ENCODE data around the gene TPRA1.
"Not testable (repeated sequence)": the region's sequence is repeated elsewhere in the genome, so short reads cannot be mapped to it uniquely, and the experiment has no call there.

TPRA1 gene

DNA sequence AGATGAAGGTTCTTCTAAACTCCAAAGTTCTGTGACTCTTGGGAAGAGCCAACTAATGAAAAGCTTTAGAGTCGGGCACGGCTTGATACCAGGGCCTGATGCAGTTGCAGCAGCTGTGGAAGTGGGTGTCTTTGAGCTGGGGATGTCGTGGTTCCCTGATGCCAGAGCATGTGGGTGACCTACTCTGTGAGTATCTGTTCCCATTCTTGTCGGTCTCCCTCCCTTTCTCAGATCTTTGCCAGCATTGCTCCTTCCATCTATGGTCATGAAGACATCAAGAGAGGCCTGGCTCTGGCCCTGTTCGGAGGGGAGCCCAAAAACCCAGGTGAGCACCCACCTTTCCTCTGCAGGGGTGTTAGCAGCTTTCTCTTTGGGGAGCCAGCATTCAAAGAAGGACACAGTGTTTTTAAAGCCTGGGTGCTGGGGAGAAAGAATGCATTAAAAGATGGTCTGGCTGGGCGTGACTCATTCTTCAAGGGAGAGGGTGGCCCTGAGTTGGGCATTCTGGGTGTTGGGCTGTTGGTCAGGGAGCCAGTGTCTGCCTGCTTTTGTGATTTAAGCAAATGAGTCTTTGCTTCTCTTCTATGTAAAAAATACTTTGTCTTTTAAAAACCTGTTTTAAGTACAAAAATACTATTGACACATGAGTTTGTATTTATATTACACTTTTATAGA, 25.2 kb upstream of the TPRA1 start:
- no peak for DNase-seq

DNA sequence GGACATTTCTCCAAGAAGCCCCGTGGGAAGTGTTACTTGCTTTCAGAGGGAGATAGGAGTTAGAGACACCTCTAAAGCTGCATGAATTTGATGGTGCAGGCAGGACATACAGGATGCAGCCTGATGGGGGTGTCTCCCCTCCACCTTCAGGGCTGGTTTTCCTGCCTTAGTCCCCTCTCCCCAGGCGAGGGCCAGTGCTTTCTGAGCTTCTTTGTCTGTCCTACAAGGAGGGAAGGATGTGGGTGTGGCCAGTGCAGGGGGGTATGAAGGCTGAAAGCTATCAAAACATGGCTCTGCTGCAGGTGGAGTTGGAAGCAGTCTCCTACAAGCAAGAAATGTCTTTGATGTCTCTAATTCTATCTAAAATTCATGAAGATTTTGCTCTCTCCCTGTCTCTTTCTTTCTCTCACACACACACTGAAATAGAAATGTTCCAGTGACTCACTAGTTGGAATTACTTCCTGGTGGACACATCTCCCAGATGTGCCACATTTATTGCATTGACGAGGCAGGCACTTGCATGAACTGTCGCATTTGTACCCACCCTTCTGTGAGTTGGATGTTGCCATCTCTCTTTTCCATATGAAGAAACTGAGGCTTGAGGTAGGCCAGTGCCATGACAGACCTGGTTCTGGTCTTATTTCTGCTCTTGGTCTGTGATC, 24.5 kb upstream of the TPRA1 start:
- no peak for DNase-seq

DNA sequence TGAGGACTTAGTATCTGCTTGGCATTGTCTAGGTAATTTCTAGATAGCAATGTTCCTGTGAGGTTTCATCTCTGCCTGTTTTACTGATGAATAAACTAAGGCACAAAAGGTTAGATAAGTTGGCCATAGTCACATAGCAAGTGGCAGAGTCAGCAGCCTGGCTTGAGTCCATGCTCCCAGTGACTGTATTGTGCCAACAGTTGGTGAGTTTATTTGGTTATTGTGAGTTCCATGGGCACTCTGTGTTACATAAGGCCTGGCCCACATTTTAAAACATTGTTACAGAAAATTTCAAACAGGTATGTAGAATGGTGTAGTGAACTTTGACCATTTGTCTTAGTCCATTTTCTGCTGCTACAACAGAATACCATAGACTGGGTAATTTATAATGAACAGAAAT, 22.9 kb upstream of the TPRA1 start:
- no peak for DNase-seq

DNA sequence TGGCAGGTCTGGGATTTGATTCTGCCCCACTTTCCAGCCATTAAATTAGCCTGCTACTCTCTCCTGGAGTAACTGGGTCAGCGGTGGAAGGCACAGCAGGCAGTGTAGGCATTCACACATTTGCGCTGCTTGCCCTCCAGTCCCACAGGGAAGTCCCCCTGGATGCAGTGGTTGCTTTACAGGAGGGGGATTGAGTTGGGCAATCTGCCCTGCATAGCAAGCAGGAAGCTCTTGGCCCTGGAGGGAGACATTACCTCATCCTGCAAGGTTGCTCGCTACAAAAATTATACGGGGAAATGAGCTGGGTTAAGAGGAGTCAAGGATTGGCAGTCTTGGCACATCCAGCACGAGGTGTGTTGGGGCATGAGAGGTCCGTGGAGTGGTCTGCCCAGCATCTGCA, 22.4 kb upstream of the TPRA1 start:
- DNase-seq: no peak

DNA sequence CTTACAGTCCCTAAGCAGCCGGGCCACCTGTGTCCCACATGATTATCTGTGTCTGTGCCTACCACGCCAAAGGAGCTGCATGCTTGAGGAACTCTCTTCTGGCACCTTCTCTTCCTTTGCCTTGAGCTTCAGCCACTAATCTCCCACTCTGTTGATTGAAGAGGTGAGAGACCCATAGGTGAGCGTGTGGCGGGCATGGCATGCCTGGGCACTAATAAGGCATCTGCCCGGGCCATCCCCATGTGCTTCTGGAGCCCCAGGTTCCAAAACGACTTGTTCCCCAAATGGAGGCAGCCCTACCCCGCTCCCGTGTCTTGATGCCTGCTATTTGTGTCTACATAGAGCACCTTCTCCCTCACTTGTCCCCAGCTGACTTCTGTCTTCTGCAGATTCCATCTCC, 20.7 kb upstream of the TPRA1 start:
- no peak for DNase-seq

DNA sequence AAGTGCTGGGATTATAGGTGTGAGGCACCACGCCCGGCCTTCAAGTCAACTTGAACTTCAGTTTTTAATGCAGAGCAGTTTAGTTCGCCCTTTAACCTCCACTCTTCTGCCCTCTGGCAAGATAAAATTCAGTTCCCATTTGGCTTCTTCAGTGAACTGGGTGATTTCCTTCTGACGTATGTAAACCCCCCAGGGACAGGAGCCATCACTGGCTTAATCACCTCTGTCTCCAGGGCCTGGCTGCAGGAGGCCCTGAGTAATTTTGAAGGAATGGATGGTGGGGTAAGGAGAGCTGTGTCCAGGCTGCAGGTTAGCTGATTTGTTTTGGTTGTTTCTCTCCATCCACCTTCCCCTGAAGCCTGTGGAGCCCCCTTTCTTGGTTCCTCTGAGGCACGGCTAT, 19.6 kb upstream of the TPRA1 start:
- no peak for DNase-seq

DNA sequence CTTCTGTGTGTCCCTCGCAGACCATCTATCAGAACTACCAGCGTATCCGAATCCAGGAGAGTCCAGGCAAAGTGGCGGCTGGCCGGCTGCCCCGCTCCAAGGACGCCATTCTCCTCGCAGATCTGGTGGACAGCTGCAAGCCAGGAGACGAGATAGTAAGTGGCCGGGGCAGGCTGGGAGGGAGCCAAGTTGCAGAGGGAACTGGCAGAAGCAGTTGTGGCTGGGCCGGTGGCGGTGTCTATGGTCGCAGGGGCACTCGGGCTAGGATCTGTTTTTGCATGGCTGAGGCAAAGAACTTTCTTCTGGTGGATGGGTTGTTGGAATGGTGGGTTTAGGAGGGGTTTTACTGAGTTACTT, 17.8 kb upstream of the TPRA1 start:
- no peak for DNase-seq

DNA sequence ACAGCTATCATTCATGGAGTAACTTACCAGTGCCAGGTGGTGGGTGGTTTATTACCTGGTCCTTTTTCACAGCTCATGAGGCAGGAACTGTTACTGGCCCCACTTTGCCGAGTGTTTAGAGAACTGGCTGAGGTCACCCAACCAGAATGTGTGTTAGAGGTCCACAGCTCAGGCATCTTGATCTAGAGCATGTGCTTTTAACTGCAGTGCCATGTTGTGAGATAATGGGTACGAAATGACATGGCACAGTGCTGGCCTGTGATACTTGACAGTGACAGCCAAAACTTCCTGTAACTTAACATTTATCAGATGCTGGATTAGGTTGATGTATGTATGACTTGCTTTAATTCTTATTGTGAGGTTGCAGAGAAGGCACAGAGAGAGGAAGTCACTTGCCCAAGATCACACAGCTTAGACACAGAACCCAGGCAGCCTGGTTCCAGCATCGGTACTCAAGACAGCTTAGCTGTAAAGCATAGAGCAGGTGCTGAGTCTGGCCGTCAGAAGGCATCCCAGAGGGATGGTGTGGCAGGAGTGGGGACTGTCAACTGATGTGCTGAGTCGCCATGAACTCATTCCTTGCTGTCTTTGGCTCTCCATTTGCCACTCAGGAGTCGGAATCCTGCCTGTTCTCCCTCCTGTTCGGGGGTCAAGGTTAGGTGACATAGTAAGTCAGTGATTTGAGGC, 17.3 kb upstream of the TPRA1 start:
- DNase-seq: no peak

DNA sequence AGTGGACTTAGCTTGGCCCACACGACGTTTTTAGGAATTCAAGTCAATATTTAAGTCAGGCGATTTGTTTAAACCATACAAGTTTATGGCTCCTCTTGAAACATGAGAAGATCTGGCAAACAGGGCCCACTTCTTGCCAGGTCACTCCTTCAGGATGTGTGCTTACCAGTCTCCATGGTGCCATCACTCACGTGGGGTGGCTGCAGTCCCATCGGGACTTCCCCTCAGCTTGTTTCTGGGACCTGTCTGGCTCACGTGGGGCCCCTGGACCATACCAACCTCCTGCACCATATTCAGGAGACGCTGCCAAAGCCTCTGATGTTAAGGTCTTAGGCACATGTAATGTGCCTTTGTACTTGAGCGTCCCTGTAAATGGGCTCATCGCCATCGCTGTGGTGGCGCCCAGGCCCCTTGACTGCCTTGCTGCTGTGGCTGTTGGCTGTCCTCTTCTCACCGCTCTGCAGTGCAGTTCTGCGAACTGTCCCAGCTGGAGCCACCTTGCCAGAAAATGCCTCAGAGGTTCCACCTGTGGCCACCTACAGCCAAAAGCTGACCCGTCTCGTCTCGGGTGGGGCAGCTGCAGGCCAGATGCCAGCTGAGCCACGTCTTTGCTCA, 16.6 kb upstream of the TPRA1 start:
- no peak for DNase-seq

DNA sequence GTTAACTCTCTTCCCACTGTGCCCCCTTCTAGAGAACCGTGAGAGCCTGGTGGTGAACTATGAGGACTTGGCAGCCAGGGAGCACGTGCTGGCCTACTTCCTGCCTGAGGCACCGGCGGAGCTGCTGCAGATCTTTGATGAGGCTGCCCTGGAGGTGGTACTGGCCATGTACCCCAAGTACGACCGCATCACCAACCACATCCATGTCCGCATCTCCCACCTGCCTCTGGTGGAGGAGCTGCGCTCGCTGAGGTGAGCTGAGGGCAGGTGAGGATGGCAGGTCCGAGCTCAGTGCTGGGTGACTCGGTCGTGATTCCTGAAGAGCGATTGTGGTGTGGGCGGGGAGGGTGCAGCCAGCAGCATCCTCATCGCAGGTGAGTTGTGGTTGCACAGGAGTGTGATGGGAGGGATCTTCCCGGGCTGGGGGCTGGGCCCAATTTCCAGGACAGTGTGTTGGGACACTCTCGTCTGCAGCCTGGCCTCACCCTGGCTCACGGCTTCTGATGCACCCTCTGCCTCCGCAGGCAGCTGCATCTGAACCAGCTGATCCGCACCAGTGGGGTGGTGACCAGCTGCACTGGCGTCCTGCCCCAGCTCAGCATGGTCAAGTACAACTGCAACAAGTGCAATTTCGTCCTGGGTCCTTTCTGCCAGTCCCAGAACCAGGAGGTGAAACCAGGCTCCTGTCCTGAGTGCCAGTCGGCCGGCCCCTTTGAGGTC, 15.7 kb upstream of the TPRA1 start:
- DNase-seq: no peak

DNA sequence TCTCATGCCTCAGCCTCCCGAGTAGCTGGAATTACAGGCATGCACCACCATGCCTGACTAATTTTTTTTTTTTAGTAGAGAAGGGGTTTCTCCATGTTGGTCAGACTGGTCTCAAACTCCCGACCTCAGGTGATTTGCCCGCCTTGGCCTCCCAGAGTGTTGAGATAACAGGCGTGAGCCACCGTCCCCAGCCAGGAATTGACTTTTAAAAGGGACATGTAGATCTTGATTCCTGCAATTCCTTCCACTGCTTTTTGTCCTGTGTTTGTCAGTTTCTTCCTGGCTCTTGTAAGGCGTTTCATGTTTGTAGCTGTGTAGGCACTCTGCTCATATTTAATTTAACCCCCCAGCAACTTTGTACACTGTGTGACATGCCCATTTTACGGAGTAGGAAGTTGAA, 15.0 kb upstream of the TPRA1 start:
- DNase-seq: not testable (repeated sequence)

DNA sequence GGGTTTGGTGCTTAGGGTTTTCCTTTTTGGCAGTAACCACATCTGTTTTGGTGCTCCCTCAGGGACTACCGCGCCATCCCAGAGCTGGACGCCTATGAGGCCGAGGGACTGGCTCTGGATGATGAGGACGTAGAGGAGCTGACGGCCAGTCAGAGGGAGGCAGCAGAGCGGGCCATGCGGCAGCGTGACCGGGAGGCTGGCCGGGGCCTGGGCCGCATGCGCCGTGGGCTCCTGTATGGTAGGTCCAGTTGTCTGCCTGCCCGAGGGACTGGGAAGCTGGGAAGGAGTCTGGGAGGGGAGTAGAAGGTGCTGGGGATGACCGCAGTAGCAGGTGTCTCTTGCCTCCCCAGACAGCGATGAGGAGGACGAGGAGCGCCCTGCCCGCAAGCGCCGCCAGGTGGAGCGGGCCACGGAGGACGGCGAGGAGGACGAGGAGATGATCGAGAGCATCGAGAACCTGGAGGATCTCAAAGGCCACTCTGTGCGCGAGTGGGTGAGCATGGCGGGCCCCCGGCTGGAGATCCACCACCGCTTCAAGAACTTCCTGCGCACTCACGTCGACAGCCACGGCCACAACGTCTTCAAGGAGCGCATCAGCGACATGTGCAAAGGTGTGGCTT, 14.1 kb upstream of the TPRA1 start:
- no peak for DNase-seq

DNA sequence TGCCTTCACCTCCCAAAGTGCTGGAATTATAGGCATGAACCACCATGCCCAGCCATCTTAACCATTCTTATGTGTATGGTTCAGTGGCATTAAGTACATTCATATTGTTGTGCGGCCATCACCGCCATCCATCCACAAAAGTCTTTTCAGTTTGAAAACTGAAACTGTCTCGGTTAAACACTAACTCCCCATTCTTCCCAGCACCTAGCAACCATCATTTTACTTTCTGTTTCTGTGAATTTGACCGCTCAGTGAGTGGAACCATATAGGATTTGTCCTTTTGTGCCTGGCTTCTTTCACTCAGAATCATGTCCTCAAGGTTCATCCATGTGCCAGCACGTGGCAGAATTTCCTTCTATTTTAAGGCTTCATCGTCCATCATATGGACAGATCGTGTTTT, 13.5 kb upstream of the TPRA1 start:
- no peak for DNase-seq

DNA sequence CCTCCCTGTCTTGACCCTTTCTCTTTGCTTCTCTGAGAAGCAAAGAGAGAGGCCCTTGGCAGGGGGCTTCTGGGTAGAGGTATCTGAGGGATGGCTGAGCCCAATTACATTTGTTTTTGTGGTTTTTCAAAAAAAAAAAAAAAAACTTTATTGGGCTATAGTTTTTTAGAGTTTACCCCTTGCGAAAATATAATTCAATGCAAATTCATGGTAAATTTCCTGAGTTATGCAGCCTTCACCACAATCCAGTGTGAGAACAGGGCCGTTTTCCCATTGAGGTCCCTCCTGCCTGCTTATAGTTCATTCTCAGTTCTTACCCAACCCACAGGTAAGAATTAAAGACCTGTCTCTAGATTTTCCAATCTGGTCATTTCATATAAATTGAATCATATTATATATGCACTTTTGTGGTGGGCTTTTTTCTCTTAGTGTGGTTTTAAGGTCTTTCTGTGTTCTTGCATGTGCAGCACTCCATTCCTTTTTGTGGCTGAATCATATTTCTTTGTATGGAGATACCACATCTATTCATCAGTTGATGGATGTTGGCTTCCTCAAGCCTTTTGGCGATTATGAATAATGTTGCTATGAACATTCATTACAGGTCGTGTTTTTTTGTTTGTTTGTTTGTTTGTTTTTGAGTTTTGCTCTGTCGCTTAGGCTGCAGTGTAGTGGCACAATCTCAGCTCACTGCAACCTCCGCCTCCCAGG, 10.4 kb upstream of the TPRA1 start:
- no peak for DNase-seq

DNA sequence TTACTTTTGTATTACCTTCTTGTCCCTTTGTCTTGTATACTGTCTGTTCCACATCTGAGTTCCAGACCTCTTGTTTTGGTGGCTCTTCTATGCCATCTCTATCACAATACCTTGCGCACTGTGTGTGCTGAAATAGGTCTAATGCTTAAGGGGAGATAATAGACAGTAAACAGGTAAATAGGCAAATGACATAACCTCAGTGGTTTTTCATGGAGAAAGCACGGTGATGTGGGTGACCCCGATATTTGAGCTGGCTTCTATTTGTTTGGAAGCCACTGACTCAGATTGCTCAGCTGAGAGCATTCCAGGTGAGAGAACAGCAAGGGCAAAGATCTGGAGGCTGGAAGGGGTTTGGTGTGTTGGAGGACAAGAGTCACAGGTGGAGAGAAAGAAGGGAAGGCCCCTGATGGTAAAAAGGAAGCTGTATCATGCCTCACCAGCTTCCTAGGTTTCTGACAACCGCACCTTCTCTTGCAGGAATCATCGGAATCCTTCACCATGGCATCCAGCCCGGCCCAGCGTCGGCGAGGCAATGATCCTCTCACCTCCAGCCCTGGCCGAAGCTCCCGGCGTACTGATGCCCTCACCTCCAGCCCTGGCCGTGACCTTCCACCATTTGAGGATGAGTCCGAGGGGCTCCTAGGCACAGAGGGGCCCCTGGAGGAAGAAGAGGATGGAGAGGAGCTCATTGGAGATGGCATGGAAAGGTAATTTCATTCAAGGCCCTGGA, 8.5 kb upstream of the TPRA1 start:
- DNase-seq: no peak

DNA sequence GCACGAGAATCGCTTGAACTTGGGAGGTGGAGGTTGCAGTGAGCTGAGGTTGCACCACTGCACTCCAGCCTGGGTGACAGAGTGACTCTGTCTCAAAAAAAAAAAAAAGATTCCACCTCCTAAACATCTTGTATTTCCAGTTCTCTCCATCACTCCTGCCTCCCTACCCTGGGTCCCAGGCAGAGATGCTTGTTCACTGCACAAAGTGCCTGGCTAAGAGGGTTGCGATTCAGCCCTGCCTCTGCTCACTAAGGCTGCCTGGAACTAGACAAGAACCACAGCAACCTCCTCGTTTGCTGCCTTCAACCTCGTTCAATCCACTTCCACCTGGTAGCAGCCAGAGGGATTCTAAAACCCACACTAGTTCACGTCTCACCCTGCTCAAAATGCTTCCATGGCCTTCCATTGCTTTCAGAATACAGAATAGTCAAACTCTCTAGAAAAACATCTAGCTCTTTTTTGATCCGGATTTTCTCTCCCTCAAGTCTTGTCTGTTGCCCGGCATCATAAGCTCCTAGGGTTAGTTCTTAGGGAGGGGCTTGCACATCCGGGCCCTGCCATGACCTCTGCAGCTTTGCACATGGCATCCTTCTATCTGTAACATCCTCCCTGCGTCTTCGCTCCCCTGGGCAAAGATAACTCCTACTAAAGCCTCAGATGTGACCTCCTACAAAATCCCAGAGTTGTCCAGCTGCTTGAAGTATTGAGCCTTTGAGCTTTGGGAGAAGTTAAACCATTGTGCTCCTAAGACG, 6.7 kb upstream of the TPRA1 start:
- DNase-seq: no peak

DNA sequence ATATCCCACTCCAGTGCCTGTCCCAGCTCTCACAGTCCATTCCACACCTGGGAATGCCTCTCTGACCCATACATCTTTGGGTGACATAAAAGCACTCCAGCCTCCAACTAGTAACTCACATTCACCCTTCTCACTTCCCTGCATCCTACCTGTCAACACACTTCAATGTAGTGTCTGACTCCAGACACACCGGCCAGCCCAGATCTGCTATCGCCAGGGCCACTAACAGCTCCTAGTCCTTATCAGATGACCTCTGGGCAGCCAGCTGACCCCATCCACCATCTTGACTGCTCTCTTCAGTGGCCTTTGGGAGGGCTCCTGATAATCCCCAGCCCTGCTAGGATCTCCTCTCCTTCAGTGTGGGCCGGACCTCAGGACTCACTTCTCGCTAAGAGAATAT, 4.8 kb upstream of the TPRA1 start:
- DNase-seq: no peak

DNA sequence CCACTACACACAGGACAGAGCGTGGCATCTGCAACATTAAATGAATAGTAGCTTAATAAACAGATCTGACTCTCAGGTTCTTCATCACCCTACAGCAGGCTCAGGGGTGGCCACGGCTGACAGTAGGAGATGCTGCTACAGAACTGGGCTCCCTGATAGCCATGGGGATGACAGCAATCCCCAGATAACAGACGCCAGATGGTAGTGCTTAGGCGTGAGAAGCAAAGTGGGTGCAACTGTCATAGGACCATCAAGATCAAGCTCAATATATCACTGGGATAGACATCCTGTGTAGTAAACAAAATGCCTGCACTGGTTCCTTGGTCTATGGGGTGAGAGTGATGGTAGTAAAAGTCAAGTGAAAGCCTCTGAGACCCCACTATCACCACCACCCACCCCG, 2.6 kb upstream of the TPRA1 start:
- no peak for DNase-seq

DNA sequence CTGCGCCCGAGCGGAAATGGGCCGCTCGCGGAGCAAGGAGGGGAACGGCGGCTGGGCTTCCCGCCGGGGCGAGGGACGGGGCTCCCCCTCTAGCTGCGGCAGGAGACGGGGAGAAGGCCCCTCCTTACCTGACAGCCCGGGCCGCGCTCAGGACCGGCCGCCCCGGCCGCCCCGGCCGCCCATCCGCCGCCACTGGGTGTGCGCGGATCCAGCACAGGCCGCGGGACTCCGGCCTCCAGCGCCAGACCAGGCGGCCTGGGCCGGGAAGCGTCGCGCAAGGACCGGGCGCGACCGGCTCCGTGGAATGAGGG, 296 bp downstream of the TPRA1 start:
- peak in 1 of 2 donors; percentile 22 for DNase-seq

DNA sequence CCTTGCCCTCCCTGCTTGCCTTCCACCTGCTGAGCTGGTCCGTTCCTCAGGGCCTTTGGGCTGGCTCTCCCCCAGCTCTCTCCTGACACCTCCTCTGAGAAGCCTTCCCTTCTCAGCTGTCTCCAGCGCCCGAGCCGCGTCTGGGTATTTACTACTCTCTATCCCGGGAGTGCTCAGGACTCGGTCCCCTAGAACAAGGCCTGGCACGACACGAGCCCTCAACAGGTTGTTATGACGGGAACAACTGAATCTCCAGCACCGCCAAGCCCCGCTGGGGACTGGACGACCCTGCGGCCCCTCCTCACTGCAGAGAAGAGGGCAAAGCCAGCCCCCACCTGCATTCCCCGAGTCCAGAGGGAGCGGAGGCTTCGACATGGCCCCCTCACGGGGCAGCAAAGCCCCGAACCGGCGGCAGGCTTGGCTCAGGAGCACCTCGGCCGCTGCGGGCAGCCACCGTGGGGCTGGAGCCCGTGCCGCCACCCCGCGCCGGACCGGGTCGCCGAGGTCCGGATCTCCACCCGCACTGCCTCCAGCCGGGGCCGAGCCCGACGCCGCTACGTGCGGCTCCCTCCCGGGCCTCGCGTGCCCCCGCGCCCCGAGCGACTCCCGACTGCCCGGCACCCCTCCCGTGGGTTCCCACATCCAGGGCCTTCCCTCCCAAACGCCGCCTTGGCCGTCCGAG, 792 bp downstream of the TPRA1 start:
- DNase-seq: peak in 1 of 2 donors; percentile 21

Data from inflammatory macrophage treated with lipopolysaccharide for 1 hour (primary cell).